Tibial nerve (tissue), 4 donors: Measurements from ENCODE around the gene PYCR2. TPM values are rescaled to one million over a fixed set of nuclear protein-coding genes. Genes with fewer than 3 reads are reported as not detected.

ENCODE experiments used
- DNase-seq, 2 donors: peaks; one replicate each; pipeline ENCODE4 v3.0.0-alpha.2; 2019; ENCODE audit warnings: low spot score in 2 of 2
- H3K27ac ChIP-seq, 4 donors: fragments of 200-600 bp; sonication (generic) in 3 of 4; one replicate each; pipeline ENCODE4 v1.5.1; 2017 to 2019; ENCODE audit warnings: mild to moderate bottlenecking in 1 of 4
- H3K27me3 ChIP-seq, 2 donors: fragments of 200-600 bp; sonication (generic) in 1 of 2; one replicate each; pipeline versions ENCODE4 v1.5.1 to v1.6.0; 2017 to 2019
- H3K36me3 ChIP-seq, 3 donors: fragments of 200-600 bp; sonication (generic); one replicate each; pipeline ENCODE4 v1.5.1; 2018 to 2019
- H3K4me1 ChIP-seq, 4 donors: fragments of 200-600 bp; sonication (generic) in 3 of 4; one replicate each; pipeline ENCODE4 v1.5.1; 2017 to 2019
- H3K4me3 ChIP-seq, 4 donors: fragments of 200-600 bp; sonication (generic) in 3 of 4; one replicate each; pipeline ENCODE4 v1.5.1; 2017 to 2019; ENCODE audit warnings: mild to moderate bottlenecking in 1 of 4, moderate library complexity in 1 of 4
- H3K9me3 ChIP-seq, 4 donors: fragments of 200-600 bp; sonication (generic) in 3 of 4; one replicate each; pipeline ENCODE4 v1.5.1; 2017 to 2019
- EP300 ChIP-seq, 2 donors: sonication (generic); formaldehyde crosslinking; IDR thresholded peaks; one replicate each; pipeline ENCODE4 v1.6.1; 2017; ENCODE audit warnings: antibody characterized with exemption in 2 of 2, mild to moderate bottlenecking in 1 of 2
- POLR2A ChIP-seq, 2 donors: fragments of 450-650 bp; IDR thresholded peaks; one replicate each; pipeline ENCODE4 v1.6.1; 2017; ENCODE audit warnings: antibody characterized with exemption in 2 of 2, mild to moderate bottlenecking in 2 of 2, moderate library complexity in 2 of 2
- WGBS, 2 donors: methylation state at CpG; one replicate each; pipeline ENCODE4 v1.1.5; 2018; 5-methylcytosine and 5-hydroxymethylcytosine counted together
- total RNA-seq, 4 donors: library from RNA; depleted of rRNA; stranded (reverse); fragments of >200 nt; gene quantifications; one replicate each; pipeline ENCODE4 v1.1.0, GENCODE V29; 2016
- TF ChIP-seq, protein P1 (sequence below), 5 experiments: fragments of 200-600 bp in 3 of 5; fragments of 450-650 bp in 2 of 5; sonication (generic) in 3 of 5; IDR thresholded peaks; one replicate each; pipeline ENCODE4 v1.5.1; 2016 to 2019; ENCODE audit warnings: antibody characterized with exemption in 5 of 5, mild to moderate bottlenecking in 3 of 5, moderate library complexity in 2 of 5

PYCR2 gene
- total RNA-seq, 4 donors from 2014 or later = 54.2 to 80.8 (median 59.0) TPM

DNA sequence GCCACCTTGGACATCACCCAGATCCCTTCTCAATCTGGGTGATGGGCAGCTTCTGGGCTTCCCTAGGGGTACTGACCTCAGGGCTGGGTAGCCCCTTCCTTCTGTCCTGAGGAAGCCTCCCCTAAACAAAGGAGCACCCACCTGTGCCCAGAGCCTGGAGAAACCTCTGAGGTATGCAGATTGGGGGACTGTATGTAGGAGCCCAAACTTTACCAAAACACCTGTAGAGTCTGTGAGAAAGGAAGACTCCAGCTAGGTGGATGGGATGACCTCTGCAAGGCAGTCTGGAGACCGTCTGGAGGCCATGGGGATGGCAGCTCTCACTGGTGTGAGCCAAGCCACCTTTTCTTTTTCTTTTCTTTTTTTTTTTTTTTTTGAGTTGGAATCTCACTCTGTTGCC is 30.7 kb upstream of the PYCR2 start:
- Histone ChIP-seq H3K36me3 (no peaks in the 10 kb centered on the region), H3K4me1 (no peaks in the 10 kb centered on the region), H3K4me3 (no peak overlapping the region), H3K27me3 (peaks cover 0 to 9% of the 10 kb centered on the region in 2 donors), H3K9me3 (no peaks in the 10 kb centered on the region), H3K27ac (no peak overlapping the region)
- TF ChIP-seq POLR2A (IDR thresholded peaks at IDR 0.05) (no peak), EP300 (IDR thresholded peaks at IDR 0.05) (no peak)
- TF ChIP-seq, protein P1, sequence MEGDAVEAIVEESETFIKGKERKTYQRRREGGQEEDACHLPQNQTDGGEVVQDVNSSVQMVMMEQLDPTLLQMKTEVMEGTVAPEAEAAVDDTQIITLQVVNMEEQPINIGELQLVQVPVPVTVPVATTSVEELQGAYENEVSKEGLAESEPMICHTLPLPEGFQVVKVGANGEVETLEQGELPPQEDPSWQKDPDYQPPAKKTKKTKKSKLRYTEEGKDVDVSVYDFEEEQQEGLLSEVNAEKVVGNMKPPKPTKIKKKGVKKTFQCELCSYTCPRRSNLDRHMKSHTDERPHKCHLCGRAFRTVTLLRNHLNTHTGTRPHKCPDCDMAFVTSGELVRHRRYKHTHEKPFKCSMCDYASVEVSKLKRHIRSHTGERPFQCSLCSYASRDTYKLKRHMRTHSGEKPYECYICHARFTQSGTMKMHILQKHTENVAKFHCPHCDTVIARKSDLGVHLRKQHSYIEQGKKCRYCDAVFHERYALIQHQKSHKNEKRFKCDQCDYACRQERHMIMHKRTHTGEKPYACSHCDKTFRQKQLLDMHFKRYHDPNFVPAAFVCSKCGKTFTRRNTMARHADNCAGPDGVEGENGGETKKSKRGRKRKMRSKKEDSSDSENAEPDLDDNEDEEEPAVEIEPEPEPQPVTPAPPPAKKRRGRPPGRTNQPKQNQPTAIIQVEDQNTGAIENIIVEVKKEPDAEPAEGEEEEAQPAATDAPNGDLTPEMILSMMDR (IDR thresholded peaks at IDR 0.05) = no peak
- WGBS, 2 donors = 89 to 100% methylated on average over 1 of the region's 1 CpG
- DNase-seq = no peak

DNA sequence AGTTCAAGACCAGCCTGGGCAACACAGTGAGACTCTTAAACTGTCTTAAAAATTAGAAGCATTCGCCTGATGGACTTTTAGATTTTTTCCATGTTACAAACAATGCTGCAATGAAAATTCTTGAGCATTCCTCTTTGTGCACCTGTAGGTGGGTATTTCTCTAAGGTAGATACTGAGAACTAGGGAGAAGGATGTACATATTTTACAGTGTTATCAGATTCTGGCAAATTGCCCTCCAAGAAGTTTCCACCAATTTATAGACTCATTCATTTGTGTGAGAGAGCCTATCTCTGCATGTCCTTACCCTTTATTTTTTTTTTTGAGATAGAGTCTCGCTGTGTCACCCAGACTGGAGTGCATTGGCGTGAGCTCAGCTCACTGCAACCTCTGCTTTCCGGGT is 29.3 kb upstream of the PYCR2 start:
- Histone ChIP-seq H3K27ac (no peak overlapping the region), H3K4me1 (no peaks in the 10 kb centered on the region), H3K27me3 (peaks cover 0 to 11% of the 10 kb centered on the region in 2 donors), H3K9me3 (no peaks in the 10 kb centered on the region), H3K36me3 (no peaks in the 10 kb centered on the region), H3K4me3 (no peak overlapping the region)
- no peak for DNase-seq
- 90 to 98% methylated on average over 4 of the region's 4 CpGs for WGBS, 2 donors
- no peak for TF ChIP-seq EP300 (IDR thresholded peaks at IDR 0.05)
- TF ChIP-seq POLR2A (IDR thresholded peaks at IDR 0.05) = no peak
- TF ChIP-seq, protein P1 (IDR thresholded peaks at IDR 0.05) = no peak

DNA sequence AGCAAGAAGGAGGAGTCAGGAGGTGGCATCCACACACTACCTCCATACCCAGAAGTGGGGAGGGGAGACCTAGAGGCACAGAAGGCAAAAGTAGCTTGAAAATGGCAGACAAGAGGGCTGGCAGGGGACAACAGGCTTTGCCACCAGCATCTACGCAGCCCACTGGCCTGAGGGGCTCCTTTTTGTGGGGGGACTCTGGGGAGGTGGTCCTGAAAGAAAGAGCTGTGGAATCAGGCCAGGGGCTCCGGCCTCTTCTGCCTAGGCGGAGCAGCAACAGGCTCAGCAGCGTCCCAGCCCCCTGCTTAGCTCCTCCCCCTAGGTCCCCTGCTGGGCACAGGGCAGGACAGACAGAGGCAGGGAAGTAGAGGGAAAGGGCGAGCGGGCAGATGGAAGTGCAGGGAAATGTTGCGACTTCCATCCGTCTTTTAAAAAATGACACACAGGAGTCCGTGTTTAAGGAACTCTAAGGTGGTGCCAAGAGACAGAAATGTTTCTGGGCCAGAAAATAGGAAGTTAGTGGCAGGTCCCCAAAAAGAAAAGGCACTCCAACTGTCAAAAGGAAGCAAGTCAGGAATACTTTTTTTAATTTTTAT is 27.0 kb upstream of the PYCR2 start:
- WGBS, 2 donors = 53 to 64% methylated on average over 9 of the region's 9 CpGs
- Histone ChIP-seq H3K36me3 (no peaks in the 10 kb centered on the region), H3K9me3 (no peaks in the 10 kb centered on the region), H3K4me1 (no peaks in the 10 kb centered on the region), H3K27me3 (peaks cover 0 to 11% of the 10 kb centered on the region in 2 donors), H3K4me3 (no peak overlapping the region), H3K27ac (no peak overlapping the region)
- DNase-seq = no peak
- TF ChIP-seq POLR2A (IDR thresholded peaks at IDR 0.05) = no peak
- TF ChIP-seq EP300 (IDR thresholded peaks at IDR 0.05) = no peak
- TF ChIP-seq, protein P1 (IDR thresholded peaks at IDR 0.05) = no peak

DNA sequence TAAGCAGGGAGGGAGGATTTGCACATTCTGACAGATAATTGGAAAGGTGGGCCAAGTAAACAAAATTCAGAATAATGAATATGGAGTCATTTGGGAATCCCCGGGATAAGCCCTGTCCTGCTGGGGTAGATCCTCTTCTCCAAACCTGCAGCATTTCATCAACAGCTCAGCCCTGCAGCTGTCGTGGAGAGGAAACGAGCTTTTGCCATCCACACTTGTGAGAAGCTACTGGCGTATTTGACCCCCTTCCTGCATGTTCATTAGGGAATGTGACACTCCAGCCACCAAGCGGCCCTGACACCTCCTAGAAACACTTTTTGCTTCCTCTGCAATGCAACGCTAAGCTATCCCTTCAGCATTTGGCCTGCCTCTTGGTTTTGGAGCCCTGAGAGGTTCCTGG is 25.0 kb upstream of the PYCR2 start:
- Histone ChIP-seq H3K4me3 (no peak overlapping the region), H3K27me3 (peaks cover 0 to 11% of the 10 kb centered on the region in 2 donors), H3K36me3 (no peaks in the 10 kb centered on the region), H3K9me3 (no peaks in the 10 kb centered on the region), H3K27ac (no peak overlapping the region), H3K4me1 (no peaks in the 10 kb centered on the region)
- TF ChIP-seq, protein P1 (IDR thresholded peaks at IDR 0.05) = no peak
- no peak for TF ChIP-seq POLR2A (IDR thresholded peaks at IDR 0.05)
- TF ChIP-seq EP300 (IDR thresholded peaks at IDR 0.05) = no peak
- WGBS, 2 donors = 46 to 58% methylated on average over 6 of the region's 6 CpGs
- DNase-seq = no peak

DNA sequence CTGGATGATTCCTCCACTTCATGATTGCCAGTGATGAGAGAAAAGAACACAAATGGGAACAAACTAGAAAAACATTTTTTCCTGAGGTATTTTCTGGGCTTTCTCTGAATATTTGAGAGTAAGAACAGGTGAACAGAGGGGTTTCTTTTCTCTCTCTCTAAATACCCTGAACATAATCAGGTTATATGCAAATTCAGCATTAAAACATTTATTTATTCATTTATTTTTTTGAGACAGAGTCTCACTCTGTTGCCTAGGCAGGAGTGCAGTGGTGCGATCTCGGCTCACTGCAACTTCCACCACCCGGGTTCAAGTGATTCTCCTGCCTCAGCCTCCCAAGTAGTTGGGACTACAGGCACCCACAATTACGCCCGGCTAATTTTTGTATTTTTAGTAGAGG is 22.8 kb upstream of the PYCR2 start:
- Histone ChIP-seq H3K27ac (no peak overlapping the region), H3K27me3 (peaks cover 0 to 11% of the 10 kb centered on the region in 2 donors), H3K36me3 (no peaks in the 10 kb centered on the region), H3K9me3 (no peaks in the 10 kb centered on the region), H3K4me3 (no peak overlapping the region), H3K4me1 (no peaks in the 10 kb centered on the region)
- TF ChIP-seq, protein P1 (IDR thresholded peaks at IDR 0.05) = no peak
- TF ChIP-seq EP300 (IDR thresholded peaks at IDR 0.05) (no peak), POLR2A (IDR thresholded peaks at IDR 0.05) (no peak)
- 91 to 93% methylated on average over 5 of the region's 5 CpGs for WGBS, 2 donors
- DNase-seq = no peak
